Measurements from ENCODE around the gene BTNL9.
"Not testable (repeated sequence)": the region's sequence is repeated elsewhere in the genome, so short reads cannot be mapped to it uniquely, and the experiment has no call there.

Gene BTNL9

DNA sequence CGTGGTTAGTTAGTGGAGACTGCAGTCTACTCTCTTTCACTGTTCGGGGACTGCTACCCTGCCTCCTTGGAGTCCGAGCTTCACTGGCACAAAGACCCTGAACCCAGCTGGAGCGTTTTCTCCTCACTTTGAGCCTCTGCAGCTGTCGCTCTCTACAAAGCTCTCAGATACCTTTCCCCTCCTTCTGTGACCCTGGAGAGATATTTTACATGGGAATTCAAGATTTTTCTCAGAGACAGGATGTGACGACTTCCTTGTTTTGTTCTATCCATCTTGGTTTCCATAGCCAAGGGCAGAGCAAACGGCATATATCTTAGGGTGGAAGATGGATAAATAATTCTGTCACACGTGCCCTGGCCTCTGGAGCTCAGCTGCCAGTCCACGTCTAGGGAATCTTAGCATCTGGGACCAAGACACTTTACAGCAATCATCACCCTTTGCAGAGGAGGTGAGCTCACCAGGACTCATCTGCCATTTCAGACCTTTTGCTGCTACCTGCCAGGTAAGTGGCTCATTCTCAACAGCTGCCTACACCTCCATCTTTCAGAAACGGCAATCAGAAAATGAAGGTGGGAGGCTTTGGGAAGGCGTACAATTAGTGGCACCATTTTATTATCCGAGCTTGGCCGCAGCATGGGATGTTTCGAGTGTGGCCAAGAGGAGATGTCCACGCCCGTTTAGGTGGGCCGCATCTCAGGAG, at the start of gene BTNL9:
TSS of gene BTNL9 (plus strand) at position 336 of the 700 bp plus-strand sequence. CDS start 5,224 bp downstream, outside the sequence.
- Histone ChIP-seq H3K36me3 (replicated peaks) (no peaks in the 10 kb centered on the region), H3K27me3 (replicated peaks) (no peaks in the 10 kb centered on the region), H3K4me3 (ENCODE audit: low read depth, low read length) (no peak within 1 kb of the TSS), H3K27ac (no peak within 1 kb of the TSS)
- TF ChIP-seq CTCF (IDR thresholded peaks at IDR 0.05; ENCODE audit: low read depth, low read length, missing control alignments), result no peak
- in situ Hi-C loops (cut with HindIII; ENCODE audit: low pct_ligation_motif_present, low sequenced_read_pairs), result no loop called here
- no peak for DNase-seq

- no peak overlapping the region for H3K27ac ChIP-seq
- H3K27me3 ChIP-seq (replicated peaks), result no peaks in the 10 kb centered on the region
- TF ChIP-seq CTCF (IDR thresholded peaks at IDR 0.05; ENCODE audit: low read depth, low read length, missing control alignments), result no peak
- no peaks in the 10 kb centered on the region for H3K36me3 ChIP-seq (replicated peaks)
- no peak overlapping the region for H3K4me3 ChIP-seq (ENCODE audit: low read depth, low read length)
- in situ Hi-C loops (cut with HindIII; ENCODE audit: low pct_ligation_motif_present, low sequenced_read_pairs), result no loop called here
- DNase-seq, result no peak
Measured at GRCh38 chr5:180990882-180991242, 49.2 kb upstream of the BTNL9 start.

DNA sequence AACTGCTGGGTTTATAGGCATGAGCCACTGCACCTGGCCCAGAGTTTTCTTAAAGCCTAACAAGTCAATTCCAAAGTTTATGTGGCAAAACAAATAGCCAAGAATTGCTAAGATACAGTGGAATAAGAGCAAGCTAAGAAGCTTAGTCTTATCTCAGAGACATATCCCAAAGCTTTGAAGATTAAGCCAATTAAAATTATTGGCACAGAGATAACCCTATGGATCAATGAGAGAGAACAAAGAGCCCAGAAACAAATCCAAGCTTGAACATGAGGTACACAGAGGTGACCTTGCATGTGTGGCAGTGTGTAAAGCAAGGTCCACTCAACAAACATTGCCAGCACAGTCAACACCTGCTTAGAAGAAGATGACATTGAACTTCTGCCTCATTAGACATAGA, 38.1 kb upstream of the BTNL9 start:
- Histone ChIP-seq H3K27ac (no peak overlapping the region), H3K36me3 (replicated peaks) (no peaks in the 10 kb centered on the region), H3K27me3 (replicated peaks) (no peaks in the 10 kb centered on the region), H3K4me3 (ENCODE audit: low read depth, low read length) (no peak overlapping the region)
- no peak for TF ChIP-seq CTCF (IDR thresholded peaks at IDR 0.05; ENCODE audit: low read depth, low read length, missing control alignments)
- in situ Hi-C loops (cut with HindIII; ENCODE audit: low pct_ligation_motif_present, low sequenced_read_pairs), result no loop called here
- DNase-seq, result no peak

- H3K27ac ChIP-seq, result no peak overlapping the region
- H3K4me3 ChIP-seq (ENCODE audit: low read depth, low read length), result no peak overlapping the region
- H3K27me3 ChIP-seq (replicated peaks), result no peaks in the 10 kb centered on the region
- H3K36me3 ChIP-seq (replicated peaks), result no peaks in the 10 kb centered on the region
- in situ Hi-C loops (cut with HindIII; ENCODE audit: low pct_ligation_motif_present, low sequenced_read_pairs), result no loop called here
- DNase-seq, result no peak
- no peak for TF ChIP-seq CTCF (IDR thresholded peaks at IDR 0.05; ENCODE audit: low read depth, low read length, missing control alignments)
Measured at GRCh38 chr5:181005791-181006190, 34.3 kb upstream of the BTNL9 start.

GRCh38 chr5:181008136-181008535, 31.9 kb upstream of the BTNL9 start:
- Histone ChIP-seq H3K36me3 (replicated peaks) (no peaks in the 10 kb centered on the region), H3K4me3 (ENCODE audit: low read depth, low read length) (no peak overlapping the region), H3K27me3 (replicated peaks) (no peaks in the 10 kb centered on the region), H3K27ac (no peak overlapping the region)
- no peak for TF ChIP-seq CTCF (IDR thresholded peaks at IDR 0.05; ENCODE audit: low read depth, low read length, missing control alignments)
- no peak for DNase-seq
- in situ Hi-C loops (cut with HindIII; ENCODE audit: low pct_ligation_motif_present, low sequenced_read_pairs), result no loop called here

DNA sequence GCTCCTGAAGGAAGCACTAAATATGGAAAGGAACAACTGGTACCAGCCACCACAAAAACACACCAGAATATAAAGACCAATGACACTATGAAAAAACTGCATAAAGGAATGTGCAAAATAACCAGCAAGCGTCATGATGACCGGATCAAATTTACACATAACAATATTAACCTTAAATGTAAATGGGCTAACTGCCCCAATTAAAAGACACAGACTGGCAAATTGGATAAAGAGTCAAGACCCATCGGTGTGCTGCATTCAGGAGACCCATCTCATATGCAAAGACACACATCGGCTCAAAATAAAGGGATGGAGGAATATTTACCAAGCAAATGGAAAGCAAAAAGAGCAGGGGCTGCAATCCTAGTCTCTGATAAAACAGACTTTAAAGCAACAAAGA, 30.0 kb upstream of the BTNL9 start:
- H3K27me3 ChIP-seq (replicated peaks); DNase-seq; in situ Hi-C loops (cut with HindIII; ENCODE audit: low pct_ligation_motif_present, low sequenced_read_pairs); H3K36me3 ChIP-seq (replicated peaks); H3K4me3 ChIP-seq (ENCODE audit: low read depth, low read length); H3K27ac ChIP-seq: not testable (repeated sequence)

DNA sequence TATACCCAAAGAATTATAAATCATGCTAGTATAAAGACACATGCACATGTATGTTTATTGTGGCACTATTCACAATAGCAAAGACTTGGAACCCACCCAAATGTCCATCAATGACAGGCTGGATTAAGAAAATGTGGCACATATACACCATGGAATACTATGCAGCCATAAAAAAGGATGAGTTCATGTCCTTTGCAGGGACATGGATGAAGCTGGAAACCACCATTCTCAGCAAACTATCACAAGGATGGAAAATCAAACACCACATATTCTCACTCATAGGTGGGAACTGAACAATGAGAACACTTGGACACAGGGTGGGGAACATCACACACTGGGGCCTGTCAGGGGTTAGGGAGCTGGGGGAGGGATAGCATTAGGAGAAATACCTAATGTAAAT, 25.4 kb upstream of the BTNL9 start:
- H3K36me3 ChIP-seq (replicated peaks); DNase-seq; in situ Hi-C loops (cut with HindIII; ENCODE audit: low pct_ligation_motif_present, low sequenced_read_pairs); H3K27me3 ChIP-seq (replicated peaks); H3K4me3 ChIP-seq (ENCODE audit: low read depth, low read length); H3K27ac ChIP-seq: not testable (repeated sequence)

DNA sequence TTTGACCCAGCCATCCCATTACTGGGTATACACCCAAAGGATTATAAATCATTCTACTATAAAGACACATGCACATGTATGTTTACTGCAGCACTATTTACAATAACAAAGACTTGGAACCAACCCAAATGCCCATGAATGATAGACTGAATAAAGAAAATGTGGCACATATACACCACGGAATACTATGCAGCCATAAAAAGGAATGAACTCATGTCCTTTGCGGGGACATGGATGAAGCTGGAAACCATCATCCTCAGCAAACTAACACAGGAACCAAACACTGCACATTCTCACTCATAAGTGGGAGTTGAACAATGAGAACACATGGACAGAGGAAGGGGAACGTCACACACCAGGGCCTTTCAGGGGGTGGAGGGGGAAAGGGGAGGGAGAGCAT, 22.6 kb upstream of the BTNL9 start:
- in situ Hi-C loops (cut with HindIII; ENCODE audit: low pct_ligation_motif_present, low sequenced_read_pairs); DNase-seq; H3K27ac ChIP-seq; H3K4me3 ChIP-seq (ENCODE audit: low read depth, low read length); H3K27me3 ChIP-seq (replicated peaks); H3K36me3 ChIP-seq (replicated peaks): not testable (repeated sequence)
